Mesenchymal stem cell (in vitro differentiated cells and primary cell): ENCODE measurements around the gene HSD17B4.
"Not testable (repeated sequence)": the region's sequence is repeated elsewhere in the genome, so short reads cannot be mapped to it uniquely, and the experiment has no call there.

Experiments used
- DNase-seq: peaks from one replicate; pipeline ENCODE4 v3.0.0-alpha.2; 2013
- H2AFZ ChIP-seq: one replicate; pipeline ENCODE4 v1.6.1; 2013; ENCODE audit warnings: low read depth, mild to moderate bottlenecking, control low read depth, inconsistent platforms, low read length, moderate library complexity
- H2AK5ac ChIP-seq: 2 replicates; pipeline ENCODE4 v1.6.1; 2013; ENCODE audit warnings: low read length, moderate library complexity, mild to moderate bottlenecking, inconsistent platforms; ENCODE audit not compliant: severe bottlenecking
- H2BK120ac ChIP-seq: one replicate; pipeline ENCODE4 v1.6.1; 2013; ENCODE audit warnings: low read depth, mild to moderate bottlenecking, inconsistent platforms, low read length, moderate library complexity
- H2BK12ac ChIP-seq, 2 experiments: one replicate each; pipeline ENCODE4 v1.6.1; 2013; ENCODE audit warnings: inconsistent platforms in 2 of 2, low read length in 2 of 2, mild to moderate bottlenecking in 2 of 2, moderate library complexity in 2 of 2, control low read depth in 1 of 2
- H2BK15ac ChIP-seq: one replicate; pipeline ENCODE4 v1.6.1; 2013; ENCODE audit warnings: mild to moderate bottlenecking, low read depth, inconsistent platforms; ENCODE audit not compliant: poor library complexity, severe bottlenecking
- H2BK5ac ChIP-seq: 2 replicates; pipeline ENCODE4 v1.6.1; 2013; ENCODE audit warnings: low read depth, mild to moderate bottlenecking, low read length, control low read depth, inconsistent platforms; ENCODE audit not compliant: poor library complexity, severe bottlenecking
- H3K14ac ChIP-seq, 2 experiments: one replicate each; pipeline ENCODE4 v1.6.1; 2013; ENCODE audit warnings: inconsistent platforms in 2 of 2, low read length in 2 of 2, control low read depth in 1 of 2, mild to moderate bottlenecking in 1 of 2, moderate library complexity in 1 of 2
- H3K18ac ChIP-seq, 2 experiments: one replicate each; pipeline ENCODE4 v1.6.1; 2013; ENCODE audit warnings: inconsistent platforms in 2 of 2, low read length in 2 of 2, control low read depth in 1 of 2, low read depth in 1 of 2, mild to moderate bottlenecking in 1 of 2
- H3K23ac ChIP-seq, 2 experiments: one replicate each; pipeline ENCODE4 v1.6.1; 2013; ENCODE audit warnings: inconsistent platforms in 2 of 2, low read length in 2 of 2, mild to moderate bottlenecking in 2 of 2, moderate library complexity in 2 of 2, control low read depth in 1 of 2
- H3K27ac ChIP-seq: 2 replicates; pipeline ENCODE4 v1.5.1; 2013; ENCODE audit warnings: mild to moderate bottlenecking, moderate library complexity, low read length, control low read depth, inconsistent platforms; ENCODE audit not compliant: poor library complexity, severe bottlenecking
- H3K27me3 ChIP-seq, 2 experiments: 2 replicates each; pipeline versions ENCODE4 v1.6.1 to v1.7.0; 2013; ENCODE audit warnings: low read length in 2 of 2, mild to moderate bottlenecking in 2 of 2, moderate library complexity in 2 of 2, control low read depth in 1 of 2, inconsistent platforms in 1 of 2; ENCODE audit not compliant: control insufficient read depth in 1 of 2, insufficient read depth in 1 of 2
- H3K36me3 ChIP-seq, 2 experiments: 2 replicates each; pipeline versions ENCODE4 v1.6.1 to v1.7.0; 2013; ENCODE audit warnings: low read length in 2 of 2, control low read depth in 1 of 2, inconsistent platforms in 1 of 2, low read depth in 1 of 2, mild to moderate bottlenecking in 1 of 2; ENCODE audit not compliant: insufficient read depth in 2 of 2, control insufficient read depth in 1 of 2
- H3K4ac ChIP-seq, 2 experiments: one replicate each; pipeline ENCODE4 v1.6.1; 2013; ENCODE audit warnings: inconsistent platforms in 2 of 2, low read length in 2 of 2, mild to moderate bottlenecking in 2 of 2, moderate library complexity in 2 of 2, control low read depth in 1 of 2, low read depth in 1 of 2
- H3K4me1 ChIP-seq: 2 replicates; pipeline ENCODE4 v1.6.1; 2013; ENCODE audit warnings: low read depth, low read length, control low read depth; ENCODE audit not compliant: control insufficient read depth, insufficient read depth
- H3K4me2 ChIP-seq: 2 replicates; pipeline ENCODE4 v1.6.1; 2013; ENCODE audit warnings: low read length, mild to moderate bottlenecking, inconsistent platforms; ENCODE audit not compliant: poor library complexity, severe bottlenecking
- H3K4me3 ChIP-seq, 2 experiments: 2 replicates each; pipeline versions ENCODE4 v1.5.1 to v1.7.0; 2013; ENCODE audit warnings: low read length in 2 of 2, mild to moderate bottlenecking in 2 of 2, control low read depth in 1 of 2, low read depth in 1 of 2; ENCODE audit not compliant: insufficient read depth in 1 of 2
- H3K79me1 ChIP-seq: replicated peaks from 2 replicates; pipeline ENCODE4 v1.6.1; 2013; ENCODE audit warnings: mild to moderate bottlenecking, control low read depth, low read length, inconsistent platforms; ENCODE audit not compliant: poor library complexity, severe bottlenecking
- H3K9ac ChIP-seq: 2 replicates; pipeline ENCODE4 v1.7.0; 2013; ENCODE audit warnings: mild to moderate bottlenecking, low read length, moderate library complexity
- H3K9me3 ChIP-seq: 2 replicates; pipeline ENCODE4 v1.7.0; 2013; ENCODE audit warnings: mild to moderate bottlenecking, low read length; ENCODE audit not compliant: control insufficient read depth
- H4K8ac ChIP-seq: one replicate; pipeline ENCODE4 v1.6.1; 2013; ENCODE audit warnings: inconsistent platforms, mild to moderate bottlenecking, low read length, moderate library complexity
- H4K91ac ChIP-seq: one replicate; pipeline ENCODE4 v1.6.1; 2013; ENCODE audit warnings: mild to moderate bottlenecking, low read length, inconsistent platforms
- WGBS: methylation state at CpG from one replicate; pipeline ENCODE4 v1.1.7; 2013; ENCODE audit warnings: mixed read lengths; 5-methylcytosine and 5-hydroxymethylcytosine counted together

HSD17B4 gene

DNA sequence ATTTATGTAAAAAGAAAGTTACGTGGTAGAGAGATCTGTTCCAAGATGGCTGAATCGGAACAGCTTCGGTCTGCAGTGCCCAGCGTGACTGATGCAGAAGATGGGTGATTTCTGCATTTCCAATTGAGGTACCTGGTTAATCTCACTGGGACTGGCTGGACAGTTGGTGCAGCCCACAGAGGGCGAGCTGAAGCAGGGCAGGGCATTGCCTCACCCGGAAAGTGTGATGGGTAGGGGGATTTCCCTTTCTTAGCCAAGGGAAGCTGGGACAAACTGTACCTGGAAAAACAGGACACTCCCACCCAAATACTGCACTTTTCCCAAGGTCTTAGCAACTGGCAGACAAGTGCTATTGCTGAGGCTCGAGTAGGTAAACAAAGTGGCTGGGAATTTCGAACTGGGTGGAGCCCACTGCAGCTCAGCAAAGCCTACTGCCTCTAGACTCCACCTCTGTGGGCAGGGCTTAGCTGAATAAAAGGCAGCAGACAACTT lies 13.1 kb upstream of the HSD17B4 start:
- DNase-seq, result no peak
- no peaks in the 10 kb centered on the region for H3K4me1 ChIP-seq
- no peak overlapping the region for H3K4me2 ChIP-seq
- H3K18ac ChIP-seq, result no peak overlapping the region
- no peaks in the 10 kb centered on the region for H3K9me3 ChIP-seq
- H4K8ac ChIP-seq, result no peak overlapping the region
- no peak overlapping the region for H4K91ac ChIP-seq
- H3K23ac ChIP-seq, result no peak overlapping the region
- no peak overlapping the region for H3K9ac ChIP-seq
- no peak overlapping the region for H2AK5ac ChIP-seq
- no peaks in the 10 kb centered on the region for H3K79me1 ChIP-seq
- H2BK15ac ChIP-seq, result no peak overlapping the region
- no peak overlapping the region for H2BK120ac ChIP-seq
- H3K4me3 ChIP-seq, result no peak overlapping the region
- H2BK12ac ChIP-seq, result no peak overlapping the region
- no peak overlapping the region for H2BK5ac ChIP-seq
- H3K4ac ChIP-seq, result no peak overlapping the region
- 86% methylated on average over 8 of the region's 8 CpGs for WGBS
- no peaks in the 10 kb centered on the region for H3K36me3 ChIP-seq
- H3K27ac ChIP-seq, result no peak overlapping the region
- H3K14ac ChIP-seq, result no peak overlapping the region
- H3K27me3 ChIP-seq, result peaks cover 5 to 38% of the 10 kb centered on the region in 2 experiments
- H2AFZ ChIP-seq, result no peak overlapping the region

DNA sequence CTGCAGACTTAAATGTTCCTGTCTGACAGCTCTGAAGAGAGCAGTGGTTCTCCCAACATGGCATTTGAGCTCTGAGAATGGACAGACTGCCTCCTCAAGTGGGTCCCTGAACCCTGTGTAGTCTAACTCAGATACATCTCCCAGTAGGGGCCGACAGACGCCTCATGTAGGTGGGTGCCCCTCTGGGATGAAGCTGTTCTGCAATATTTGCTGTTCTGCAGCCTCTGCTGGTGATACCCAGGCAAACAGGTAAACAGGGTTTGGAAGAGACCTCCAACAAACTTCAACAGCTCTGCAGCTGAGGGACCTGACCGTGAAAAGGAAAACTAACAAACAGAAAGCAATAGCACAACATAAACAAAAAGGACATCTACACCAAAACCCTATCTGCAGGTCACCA lies 12.7 kb upstream of the HSD17B4 start:
- H2AK5ac ChIP-seq, H2BK5ac ChIP-seq, H3K79me1 ChIP-seq, H3K18ac ChIP-seq, H3K14ac ChIP-seq, H3K4me1 ChIP-seq, H2BK12ac ChIP-seq, H3K23ac ChIP-seq, H4K91ac ChIP-seq, H3K4me2 ChIP-seq, H2BK120ac ChIP-seq, H3K4me3 ChIP-seq, H3K4ac ChIP-seq, H4K8ac ChIP-seq, DNase-seq, H3K9ac ChIP-seq, H2AFZ ChIP-seq, H3K9me3 ChIP-seq, H3K36me3 ChIP-seq, H3K27ac ChIP-seq, H2BK15ac ChIP-seq: not testable (repeated sequence)
- 74% methylated on average over 3 of the region's 3 CpGs for WGBS
- peaks cover 5 to 38% of the 10 kb centered on the region in 2 experiments for H3K27me3 ChIP-seq

- not testable (repeated sequence) for H2BK15ac ChIP-seq, H2BK5ac ChIP-seq, H3K36me3 ChIP-seq, DNase-seq, H3K4me1 ChIP-seq, H2AFZ ChIP-seq, H3K4me2 ChIP-seq, H3K27me3 ChIP-seq, H3K9ac ChIP-seq, H3K4me3 ChIP-seq, H3K23ac ChIP-seq, H3K14ac ChIP-seq, H2BK12ac ChIP-seq, H3K79me1 ChIP-seq, H3K27ac ChIP-seq, H3K4ac ChIP-seq, H4K8ac ChIP-seq, H2AK5ac ChIP-seq, H3K18ac ChIP-seq, H4K91ac ChIP-seq, H2BK120ac ChIP-seq, H3K9me3 ChIP-seq
- 91% methylated on average over 4 of the region's 4 CpGs for WGBS
Observed at GRCh38 chr5:119444643-119445042, 7.7 kb upstream of the HSD17B4 start.

DNA sequence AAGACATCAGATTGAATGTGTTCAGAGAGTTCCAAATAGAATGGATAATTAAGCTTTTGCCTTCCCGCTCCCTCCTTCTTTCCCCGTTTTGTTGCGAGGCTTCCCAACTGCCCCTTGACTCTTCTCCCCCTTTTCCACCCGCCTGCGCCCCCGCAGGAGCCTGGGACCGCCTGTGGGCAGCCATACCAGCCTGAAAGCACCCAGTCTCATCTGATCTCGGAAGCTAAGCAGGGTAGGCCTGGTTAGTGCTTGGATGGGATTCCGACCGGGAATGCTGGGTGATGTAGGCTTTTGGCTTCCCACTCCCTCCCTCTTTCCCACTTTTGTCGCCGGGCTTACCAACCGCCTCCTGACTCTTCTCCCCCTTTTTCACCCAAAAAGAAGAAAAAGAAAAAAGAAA lies 6.8 kb upstream of the HSD17B4 start:
- H3K9ac ChIP-seq, result no peak overlapping the region
- H2BK15ac ChIP-seq, result no peak overlapping the region
- no peak overlapping the region for H3K4me2 ChIP-seq
- no peak overlapping the region for H2BK120ac ChIP-seq
- H3K4ac ChIP-seq, result no peak overlapping the region
- H3K36me3 ChIP-seq, result no peaks in the 10 kb centered on the region
- no peak overlapping the region for H2BK5ac ChIP-seq
- H3K9me3 ChIP-seq, result peaks cover 6% of the 10 kb centered on the region
- H3K4me1 ChIP-seq, result no peaks in the 10 kb centered on the region
- H3K18ac ChIP-seq, result peak overlapping the region in 1 of 2 experiments; percentile 34
- peak overlapping the region in 1 of 2 experiments; percentile 80 for H3K23ac ChIP-seq
- H3K27me3 ChIP-seq, result no peaks in the 10 kb centered on the region
- no peak for DNase-seq
- H3K14ac ChIP-seq, result no peak overlapping the region
- no peak overlapping the region for H3K27ac ChIP-seq
- H3K79me1 ChIP-seq, result no peaks in the 10 kb centered on the region
- WGBS, result 84% methylated on average over 7 of the region's 13 CpGs
- H3K4me3 ChIP-seq, result no peak overlapping the region
- no peak overlapping the region for H4K8ac ChIP-seq
- no peak overlapping the region for H2BK12ac ChIP-seq
- no peak overlapping the region for H4K91ac ChIP-seq
- H2AFZ ChIP-seq, result no peak overlapping the region
- H2AK5ac ChIP-seq, result no peak overlapping the region
